ENCODE results near the gene TPH2.
A peak's percentile ranks its signal among the peaks of the same experiment; 100 is the strongest.

Gene TPH2

GRCh38 chr12:71973687-71974086 lies 35.0 kb downstream of the TPH2 start:
- Mint-ChIP-seq H3K36me3 (ENCODE audit: low read depth) (no peaks in the 10 kb centered on the region), H3K4me1 (ENCODE audit: low read depth) (peaks cover 3% of the 10 kb centered on the region), H3K9me3 (no peaks in the 10 kb centered on the region), H3K27ac (no peak overlapping the region), H3K4me3 (no peak overlapping the region), H3K27me3 (ENCODE audit: low read depth) (peaks cover 3% of the 10 kb centered on the region)
- no peak for DNase-seq (ENCODE audit: low spot score)

- no peaks in the 10 kb centered on the region for H3K27me3 Mint-ChIP-seq (ENCODE audit: low read depth)
- no peak for DNase-seq (ENCODE audit: low spot score)
- no peaks in the 10 kb centered on the region for H3K4me1 Mint-ChIP-seq (ENCODE audit: low read depth)
- no peaks in the 10 kb centered on the region for H3K9me3 Mint-ChIP-seq
- H3K4me3 Mint-ChIP-seq = no peak overlapping the region
- no peaks in the 10 kb centered on the region for H3K36me3 Mint-ChIP-seq (ENCODE audit: low read depth)
- H3K27ac Mint-ChIP-seq = no peak overlapping the region
Observed at GRCh38 chr12:71980538-71980937, 41.9 kb downstream of the TPH2 start.

DNA sequence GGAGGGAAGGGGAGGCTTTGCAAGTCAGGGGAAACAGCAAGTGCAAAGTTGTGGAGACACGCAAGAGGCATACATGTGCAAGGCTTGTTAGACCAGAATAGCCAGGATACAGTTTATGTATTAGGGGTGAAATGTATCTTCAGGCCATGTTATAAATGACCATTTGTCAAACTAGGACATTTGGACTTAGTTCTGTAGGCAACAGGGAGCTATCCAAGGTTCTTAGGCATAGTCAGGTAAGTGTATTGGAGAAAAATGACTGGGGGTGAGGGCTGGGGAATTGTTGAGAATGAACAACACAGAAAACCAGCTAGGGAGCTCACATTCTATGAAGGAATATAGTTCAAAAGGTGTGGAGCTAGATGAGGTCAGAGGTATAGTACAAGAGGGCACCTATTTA lies 42.5 kb downstream of the TPH2 start:
- no peak overlapping the region for H3K4me3 Mint-ChIP-seq
- H3K27me3 Mint-ChIP-seq (ENCODE audit: low read depth) = no peaks in the 10 kb centered on the region
- no peak overlapping the region for H3K27ac Mint-ChIP-seq
- H3K9me3 Mint-ChIP-seq = no peaks in the 10 kb centered on the region
- DNase-seq (ENCODE audit: low spot score) = no peak
- H3K4me1 Mint-ChIP-seq (ENCODE audit: low read depth) = no peaks in the 10 kb centered on the region
- no peaks in the 10 kb centered on the region for H3K36me3 Mint-ChIP-seq (ENCODE audit: low read depth)

DNA sequence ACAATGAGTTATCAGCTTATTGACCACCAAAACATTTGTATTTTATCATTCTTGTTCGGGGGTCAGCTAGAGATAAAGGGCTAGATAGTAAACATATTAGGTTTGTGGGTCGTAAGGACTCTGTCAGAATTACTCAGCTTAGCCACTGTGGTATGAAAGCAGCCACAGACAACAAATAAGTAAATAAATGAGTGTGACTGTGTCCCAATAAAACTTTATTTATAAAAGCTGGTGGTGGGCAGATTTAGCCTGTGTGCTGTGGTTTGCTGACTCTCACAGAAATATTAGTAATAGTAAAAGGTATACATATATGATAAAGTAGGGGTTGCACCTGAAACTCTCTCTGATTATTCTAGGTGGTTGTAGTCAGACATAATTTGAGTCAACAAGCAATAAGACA lies 56.1 kb downstream of the TPH2 start:
- H3K36me3 Mint-ChIP-seq (ENCODE audit: low read depth) = no peaks in the 10 kb centered on the region
- peaks cover under 1% of the 10 kb centered on the region for H3K4me1 Mint-ChIP-seq (ENCODE audit: low read depth)
- H3K9me3 Mint-ChIP-seq = no peaks in the 10 kb centered on the region
- no peak overlapping the region for H3K4me3 Mint-ChIP-seq
- H3K27me3 Mint-ChIP-seq (ENCODE audit: low read depth) = peaks cover 3% of the 10 kb centered on the region
- DNase-seq (ENCODE audit: low spot score) = no peak
- no peak overlapping the region for H3K27ac Mint-ChIP-seq

GRCh38 chr12:71999795-72000194 lies 61.1 kb downstream of the TPH2 start:
- peaks cover 6% of the 10 kb centered on the region for H3K4me1 Mint-ChIP-seq (ENCODE audit: low read depth)
- peaks cover 13% of the 10 kb centered on the region for H3K27me3 Mint-ChIP-seq (ENCODE audit: low read depth)
- H3K9me3 Mint-ChIP-seq = no peaks in the 10 kb centered on the region
- H3K36me3 Mint-ChIP-seq (ENCODE audit: low read depth) = no peaks in the 10 kb centered on the region
- DNase-seq (ENCODE audit: low spot score) = no peak
- no peak overlapping the region for H3K4me3 Mint-ChIP-seq
- no peak overlapping the region for H3K27ac Mint-ChIP-seq

GRCh38 chr12:72000969-72001648 lies 62.5 kb downstream of the TPH2 start:
- H3K4me1 Mint-ChIP-seq (ENCODE audit: low read depth) = peaks cover 6% of the 10 kb centered on the region
- H3K27me3 Mint-ChIP-seq (ENCODE audit: low read depth) = peaks cover 21% of the 10 kb centered on the region
- no peak for DNase-seq (ENCODE audit: low spot score)
- H3K27ac Mint-ChIP-seq = no peak overlapping the region
- no peak overlapping the region for H3K4me3 Mint-ChIP-seq
- H3K36me3 Mint-ChIP-seq (ENCODE audit: low read depth) = no peaks in the 10 kb centered on the region
- H3K9me3 Mint-ChIP-seq = no peaks in the 10 kb centered on the region

DNA sequence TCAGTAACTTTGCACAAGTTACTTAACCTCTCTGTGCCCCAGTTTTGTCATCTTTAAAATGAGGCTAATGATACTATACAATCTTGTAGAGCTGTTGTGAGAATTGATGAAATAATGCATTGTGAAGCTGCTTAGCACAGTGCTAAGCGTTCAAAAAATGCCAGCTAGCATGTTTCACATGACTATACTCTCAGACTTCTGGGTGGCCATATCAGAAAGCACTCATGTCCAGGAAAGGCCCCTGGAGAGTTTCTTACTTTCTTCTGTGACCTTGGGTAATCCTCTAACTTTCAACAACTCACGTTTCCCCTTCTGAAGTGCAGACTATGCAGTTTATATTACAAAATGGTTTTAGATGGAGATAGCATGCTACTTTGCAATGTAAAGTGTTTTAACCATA lies 68.1 kb downstream of the TPH2 start:
- H3K36me3 Mint-ChIP-seq (ENCODE audit: low read depth) = no peaks in the 10 kb centered on the region
- H3K4me1 Mint-ChIP-seq (ENCODE audit: low read depth) = no peaks in the 10 kb centered on the region
- H3K27ac Mint-ChIP-seq = no peak overlapping the region
- no peak overlapping the region for H3K4me3 Mint-ChIP-seq
- peaks cover 23% of the 10 kb centered on the region for H3K27me3 Mint-ChIP-seq (ENCODE audit: low read depth)
- DNase-seq (ENCODE audit: low spot score) = no peak
- no peaks in the 10 kb centered on the region for H3K9me3 Mint-ChIP-seq

- Mint-ChIP-seq H3K36me3 (ENCODE audit: low read depth) (no peaks in the 10 kb centered on the region), H3K27me3 (ENCODE audit: low read depth) (peaks cover 19% of the 10 kb centered on the region), H3K9me3 (no peaks in the 10 kb centered on the region), H3K4me1 (ENCODE audit: low read depth) (no peaks in the 10 kb centered on the region), H3K27ac (no peak overlapping the region), H3K4me3 (no peak overlapping the region)
- no peak for DNase-seq (ENCODE audit: low spot score)
Observed at GRCh38 chr12:72010356-72010755, 71.7 kb downstream of the TPH2 start.

DNA sequence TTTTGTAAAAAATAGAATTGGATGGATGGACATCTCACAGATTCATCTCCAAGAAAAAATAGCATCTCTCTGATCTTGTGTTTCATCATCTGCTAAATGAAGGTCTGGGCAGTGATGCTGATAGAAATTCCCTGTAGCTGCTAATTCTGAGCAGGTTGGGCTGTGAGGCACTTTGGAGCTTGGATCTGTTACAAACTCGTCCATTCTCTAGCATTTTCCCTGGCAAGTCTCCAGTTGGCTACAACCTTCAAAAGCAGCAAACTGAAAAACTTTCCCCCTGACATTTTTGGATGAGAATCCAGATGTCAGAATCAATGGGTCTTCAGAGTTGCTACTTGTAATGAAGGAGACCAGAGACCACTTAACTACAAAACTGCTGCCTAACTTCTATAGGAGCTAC lies 72.7 kb downstream of the TPH2 start:
- no peak for DNase-seq (ENCODE audit: low spot score)
- Mint-ChIP-seq H3K4me3 (no peak overlapping the region), H3K4me1 (ENCODE audit: low read depth) (no peaks in the 10 kb centered on the region), H3K9me3 (no peaks in the 10 kb centered on the region), H3K27me3 (ENCODE audit: low read depth) (peaks cover 12% of the 10 kb centered on the region), H3K36me3 (ENCODE audit: low read depth) (no peaks in the 10 kb centered on the region), H3K27ac (no peak overlapping the region)

- Mint-ChIP-seq H3K9me3 (no peaks in the 10 kb centered on the region), H3K36me3 (ENCODE audit: low read depth) (no peaks in the 10 kb centered on the region), H3K27me3 (ENCODE audit: low read depth) (peaks cover 12% of the 10 kb centered on the region), H3K27ac (no peak overlapping the region), H3K4me1 (ENCODE audit: low read depth) (no peaks in the 10 kb centered on the region), H3K4me3 (no peak overlapping the region)
- no peak for DNase-seq (ENCODE audit: low spot score)
Observed at GRCh38 chr12:72012874-72013273, 74.2 kb downstream of the TPH2 start.

GRCh38 chr12:72015895-72016294 lies 77.2 kb downstream of the TPH2 start:
- Mint-ChIP-seq H3K4me1 (ENCODE audit: low read depth) (no peaks in the 10 kb centered on the region), H3K4me3 (no peak overlapping the region), H3K27me3 (ENCODE audit: low read depth) (peaks cover 16% of the 10 kb centered on the region), H3K9me3 (no peaks in the 10 kb centered on the region), H3K36me3 (ENCODE audit: low read depth) (no peaks in the 10 kb centered on the region), H3K27ac (no peak overlapping the region)
- no peak for DNase-seq (ENCODE audit: low spot score)

DNA sequence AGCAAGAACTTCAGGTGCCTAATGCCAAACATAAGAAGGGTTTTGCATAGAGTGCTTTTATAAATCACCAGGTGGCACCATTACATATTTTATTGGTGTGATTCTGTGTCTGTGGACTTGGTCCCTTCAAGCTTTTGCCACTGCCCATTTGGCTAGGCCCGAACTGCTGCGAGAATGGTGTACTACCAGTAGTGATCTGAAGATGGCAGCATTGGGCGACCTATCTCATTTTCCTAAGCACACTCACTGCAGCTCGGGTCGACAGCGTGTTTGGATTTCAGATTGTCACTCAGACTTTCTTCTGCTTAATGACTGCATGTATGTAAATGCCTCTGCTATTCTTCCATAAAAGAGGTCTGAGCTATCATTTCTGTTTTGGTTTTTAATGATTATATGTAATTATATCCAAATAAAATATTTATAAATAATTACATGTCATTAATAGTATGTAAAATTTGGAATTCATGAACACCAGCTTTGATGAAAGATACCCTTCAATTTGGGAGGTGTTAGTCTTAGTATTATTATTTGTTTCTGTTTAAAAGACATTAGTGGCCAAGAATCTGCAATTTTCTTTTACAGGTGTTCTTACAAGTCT lies 78.5 kb downstream of the TPH2 start:
- Mint-ChIP-seq H3K27me3 (ENCODE audit: low read depth) (peaks cover 10% of the 10 kb centered on the region), H3K27ac (no peak overlapping the region), H3K4me1 (ENCODE audit: low read depth) (no peaks in the 10 kb centered on the region), H3K4me3 (no peak overlapping the region), H3K9me3 (no peaks in the 10 kb centered on the region), H3K36me3 (ENCODE audit: low read depth) (no peaks in the 10 kb centered on the region)
- peak; percentile 49 for DNase-seq (ENCODE audit: low spot score)

GRCh38 chr12:72018036-72018435 lies 79.4 kb downstream of the TPH2 start:
- H3K4me3 Mint-ChIP-seq = no peak overlapping the region
- H3K36me3 Mint-ChIP-seq (ENCODE audit: low read depth) = no peaks in the 10 kb centered on the region
- no peak overlapping the region for H3K27ac Mint-ChIP-seq
- DNase-seq (ENCODE audit: low spot score) = no peak
- no peaks in the 10 kb centered on the region for H3K4me1 Mint-ChIP-seq (ENCODE audit: low read depth)
- H3K9me3 Mint-ChIP-seq = no peaks in the 10 kb centered on the region
- H3K27me3 Mint-ChIP-seq (ENCODE audit: low read depth) = peaks cover 9% of the 10 kb centered on the region

GRCh38 chr12:72024613-72025012 lies 86.0 kb downstream of the TPH2 start:
- Mint-ChIP-seq H3K4me1 (ENCODE audit: low read depth) (no peaks in the 10 kb centered on the region), H3K4me3 (no peak overlapping the region), H3K27me3 (ENCODE audit: low read depth) (peaks cover 3% of the 10 kb centered on the region), H3K36me3 (ENCODE audit: low read depth) (no peaks in the 10 kb centered on the region), H3K27ac (no peak overlapping the region), H3K9me3 (no peaks in the 10 kb centered on the region)
- no peak for DNase-seq (ENCODE audit: low spot score)

DNA sequence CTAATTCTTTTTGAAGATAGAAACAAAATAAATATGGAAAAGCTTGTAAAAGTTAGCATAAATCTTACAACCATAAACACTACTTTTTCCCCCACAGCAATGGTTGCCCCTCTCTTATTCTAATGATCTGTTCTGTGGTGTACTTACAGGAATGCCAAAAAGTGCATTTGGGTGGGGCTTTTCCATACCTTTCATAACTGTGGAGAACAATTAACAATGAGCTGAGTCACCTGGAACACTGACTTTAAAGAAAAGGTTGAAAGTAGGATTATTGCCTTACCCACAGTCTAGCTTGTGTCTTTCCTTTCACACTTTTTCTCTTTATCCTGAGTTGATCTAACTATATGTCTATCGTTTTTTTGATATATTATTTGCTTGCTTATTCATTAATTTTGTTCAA lies 86.9 kb downstream of the TPH2 start:
- Mint-ChIP-seq H3K4me1 (ENCODE audit: low read depth) (no peaks in the 10 kb centered on the region), H3K4me3 (no peak overlapping the region), H3K9me3 (no peaks in the 10 kb centered on the region), H3K36me3 (ENCODE audit: low read depth) (no peaks in the 10 kb centered on the region), H3K27ac (no peak overlapping the region), H3K27me3 (ENCODE audit: low read depth) (peaks cover 1% of the 10 kb centered on the region)
- no peak for DNase-seq (ENCODE audit: low spot score)
